Osteoblast (primary cell): Measurements from ENCODE around the gene SIPA1L3. TPM values are rescaled to one million over a fixed set of nuclear protein-coding genes. Genes with fewer than 3 reads are reported as not detected.

ENCODE experiments used
- DNase-seq: peaks from one replicate; pipeline ENCODE4 v3.0.0; 2011; ENCODE audit warnings: low spot score, mixed read lengths; ENCODE audit not compliant: insufficient read length; ENCODE audit errors: missing footprints
- H2AFZ ChIP-seq: 2 replicates; pipeline ENCODE4 v1.6.0; 2011; ENCODE audit warnings: mild to moderate bottlenecking, low read length
- H3K27ac ChIP-seq: 2 replicates; pipeline ENCODE4 v1.5.1; 2011; ENCODE audit warnings: mild to moderate bottlenecking, low read depth, low read length, moderate library complexity
- H3K27me3 ChIP-seq: 2 replicates; pipeline ENCODE4 v1.6.0; 2012; ENCODE audit warnings: mild to moderate bottlenecking, control low read depth, inconsistent platforms, low read length, moderate library complexity; ENCODE audit not compliant: insufficient read depth
- H3K36me3 ChIP-seq: 2 replicates; pipeline ENCODE4 v1.5.1; 2011; ENCODE audit warnings: mild to moderate bottlenecking, low read length, control low read depth, moderate library complexity; ENCODE audit not compliant: insufficient read depth
- H3K4me1 ChIP-seq: 2 replicates; pipeline ENCODE4 v1.5.1; 2011; ENCODE audit warnings: mild to moderate bottlenecking, low read length, control low read depth, moderate library complexity; ENCODE audit not compliant: insufficient read depth
- H3K4me2 ChIP-seq: 2 replicates; pipeline ENCODE4 v1.6.0; 2011; ENCODE audit warnings: mild to moderate bottlenecking, low read length; ENCODE audit not compliant: insufficient read depth
- H3K4me3 ChIP-seq: fragments of 200-600 bp; sonication (generic); 3 replicates; pipeline ENCODE4 v1.5.1; 2012; ENCODE audit warnings: mild to moderate bottlenecking, low read length, inconsistent platforms; ENCODE audit not compliant: insufficient read depth
- H3K79me2 ChIP-seq: 2 replicates; pipeline ENCODE4 v1.6.0; 2012; ENCODE audit warnings: mild to moderate bottlenecking, low read length, control low read depth, inconsistent platforms; ENCODE audit not compliant: insufficient read depth
- H3K9me3 ChIP-seq: 2 replicates; pipeline ENCODE4 v1.5.1; 2011; ENCODE audit warnings: low read depth, low read length, control low read depth
- H4K20me1 ChIP-seq: 2 replicates; pipeline ENCODE4 v1.6.0; 2012; ENCODE audit warnings: mild to moderate bottlenecking, low read length, control low read depth; ENCODE audit not compliant: insufficient read depth
- CTCF ChIP-seq: IDR thresholded peaks from 2 replicates; pipeline ENCODE4 v1.5.1; 2011; ENCODE audit warnings: mild to moderate bottlenecking, low read depth, low read length, moderate library complexity; ENCODE audit errors: extremely low read depth
- total RNA-seq: library from RNA; depleted of rRNA; stranded (reverse); fragments of >200 nt; gene quantifications from 2 replicates; pipeline ENCODE4 v1.2.3, GENCODE V29; 2012

The SIPA1L3 gene
- total RNA-seq, 1 donor: 17.4 TPM

- Histone ChIP-seq H3K4me3 (peak overlapping the region; percentile 11), H3K4me1 (peaks cover 9% of the 10 kb centered on the region), H4K20me1 (no peaks in the 10 kb centered on the region), H3K9me3 (no peaks in the 10 kb centered on the region), H3K36me3 (no peaks in the 10 kb centered on the region), H3K79me2 (no peaks in the 10 kb centered on the region), H3K27ac (no peak overlapping the region), H3K27me3 (no peaks in the 10 kb centered on the region), H3K4me2 (peak overlapping the region; percentile 70), H2AFZ (peak overlapping the region; percentile 63)
- no peak for TF ChIP-seq CTCF
- peak; percentile 73 for DNase-seq
These were observed 339.0 kb downstream of the SIPA1L3 start for GRCh38 chr19:38245826-38246498.

- Histone ChIP-seq H3K4me2 (no peak overlapping the region), H3K27ac (no peak overlapping the region), H3K79me2 (no peaks in the 10 kb centered on the region), H2AFZ (no peak overlapping the region), H3K27me3 (no peaks in the 10 kb centered on the region), H4K20me1 (no peaks in the 10 kb centered on the region), H3K4me1 (peaks cover 18% of the 10 kb centered on the region), H3K9me3 (no peaks in the 10 kb centered on the region), H3K36me3 (no peaks in the 10 kb centered on the region), H3K4me3 (no peak overlapping the region)
- TF ChIP-seq CTCF: no peak
- DNase-seq: peak; percentile 25
These were observed 340.1 kb downstream of the SIPA1L3 start for GRCh38 chr19:38247126-38247525.

- H2AFZ ChIP-seq: no peak overlapping the region
- DNase-seq: peak; percentile 15
- H3K4me2 ChIP-seq: no peak overlapping the region
- TF ChIP-seq CTCF: no peak
- H3K4me1 ChIP-seq: peaks cover 20% of the 10 kb centered on the region
- H3K79me2 ChIP-seq: no peaks in the 10 kb centered on the region
- H3K9me3 ChIP-seq: no peaks in the 10 kb centered on the region
- H3K4me3 ChIP-seq: no peak overlapping the region
- no peak overlapping the region for H3K27ac ChIP-seq
- no peaks in the 10 kb centered on the region for H3K36me3 ChIP-seq
- no peaks in the 10 kb centered on the region for H4K20me1 ChIP-seq
- no peaks in the 10 kb centered on the region for H3K27me3 ChIP-seq
These were observed 340.8 kb downstream of the SIPA1L3 start for GRCh38 chr19:38247734-38248268.

DNA sequence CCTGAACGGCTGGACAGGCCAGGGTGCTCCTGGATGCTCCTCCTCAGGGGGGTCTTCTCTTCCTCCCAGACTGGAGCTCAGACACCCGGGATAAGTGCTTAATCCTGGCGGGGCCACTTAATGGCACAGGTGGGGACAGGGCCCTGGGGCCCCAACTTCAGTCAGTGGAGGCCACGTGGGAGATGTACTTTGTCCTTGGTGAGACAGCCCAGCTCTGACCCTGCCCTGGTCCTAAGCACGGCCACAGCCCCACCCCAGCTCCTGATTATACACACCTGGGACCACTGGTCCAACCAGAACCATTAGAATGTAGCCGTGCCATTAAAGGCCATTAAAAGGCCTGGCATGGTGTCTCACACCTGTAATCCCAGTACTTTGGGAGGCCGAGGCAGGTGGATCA is 341.4 kb downstream of the SIPA1L3 start:
- no peaks in the 10 kb centered on the region for H3K27me3 ChIP-seq
- no peak for TF ChIP-seq CTCF
- H3K4me2 ChIP-seq: no peak overlapping the region
- H3K79me2 ChIP-seq: no peaks in the 10 kb centered on the region
- H3K4me3 ChIP-seq: no peak overlapping the region
- H3K27ac ChIP-seq: no peak overlapping the region
- no peak for DNase-seq
- no peaks in the 10 kb centered on the region for H3K36me3 ChIP-seq
- H3K4me1 ChIP-seq: peaks cover 20% of the 10 kb centered on the region
- H2AFZ ChIP-seq: no peak overlapping the region
- no peaks in the 10 kb centered on the region for H4K20me1 ChIP-seq
- no peaks in the 10 kb centered on the region for H3K9me3 ChIP-seq
